GM19468 (cell line): ENCODE results near the gene TMEM184C.

Experiments
- ATAC-seq: cut with Tn5 transposase; IDR thresholded peaks from one replicate; pipeline ENCODE4 v1.9.1; 2021; ENCODE audit warnings: mild to moderate bottlenecking, moderate library complexity, moderate number of reproducible peaks; ENCODE audit not compliant: unreplicated experiment; ENCODE audit errors: extremely low read depth

TMEM184C gene

DNA sequence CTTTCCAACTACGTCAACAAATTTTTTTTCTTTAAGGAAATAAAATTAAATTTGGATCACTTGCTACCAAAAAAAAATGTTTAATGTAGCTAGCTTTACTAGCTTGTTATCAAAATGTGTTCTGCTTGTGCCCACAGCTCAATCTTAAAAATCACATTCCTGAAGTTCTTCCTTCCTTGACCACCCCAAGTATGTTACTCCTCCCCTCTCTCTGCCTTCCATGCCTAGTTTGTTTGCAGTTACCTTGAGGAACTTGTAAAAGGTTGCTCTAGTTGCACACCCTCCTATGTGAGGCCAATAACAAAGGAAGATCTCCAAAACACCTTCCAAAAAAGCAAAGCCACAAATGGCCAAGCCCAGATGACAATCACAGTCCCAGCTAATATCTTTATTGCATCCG is 19.6 kb upstream of the TMEM184C start:
- ATAC-seq = no peak

DNA sequence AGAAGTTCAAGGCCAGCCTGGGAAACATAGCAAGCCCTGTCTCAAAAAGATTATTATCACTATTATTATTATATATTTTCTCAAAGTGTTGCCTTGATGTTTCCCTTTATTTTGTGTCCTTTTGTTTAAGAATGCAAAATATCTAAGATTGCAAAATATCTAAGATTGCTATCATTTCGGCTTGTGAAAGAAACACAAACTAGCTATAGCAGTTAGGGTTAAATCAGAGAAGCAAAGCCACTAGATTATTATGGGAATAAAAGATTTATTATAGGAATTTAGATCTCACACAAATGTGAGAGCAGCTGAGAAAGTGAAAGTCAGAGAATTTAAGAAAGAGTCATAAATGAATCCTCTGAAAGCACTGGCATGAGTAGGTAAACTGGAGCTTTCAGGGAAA is 18.0 kb upstream of the TMEM184C start:
- ATAC-seq = no peak

DNA sequence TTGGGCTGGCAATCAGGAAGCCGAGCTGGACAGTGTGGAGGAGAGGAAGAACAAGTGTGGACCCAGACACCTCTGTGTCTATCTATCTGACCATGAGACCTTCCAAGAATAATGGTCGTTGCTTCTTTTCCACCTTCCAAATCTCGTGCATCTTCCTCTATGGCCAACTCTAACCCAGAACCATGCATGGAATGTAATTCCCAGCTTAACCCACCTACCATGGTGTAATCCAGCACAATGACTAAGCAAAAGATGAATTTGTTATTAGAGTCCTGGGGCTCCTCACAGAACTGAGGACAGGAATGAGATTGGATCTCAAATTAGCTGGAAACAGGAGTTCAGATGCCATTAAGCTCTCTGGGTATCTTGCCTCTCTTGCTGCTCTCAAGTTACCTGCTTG is 17.4 kb upstream of the TMEM184C start:
- ATAC-seq = no peak

DNA sequence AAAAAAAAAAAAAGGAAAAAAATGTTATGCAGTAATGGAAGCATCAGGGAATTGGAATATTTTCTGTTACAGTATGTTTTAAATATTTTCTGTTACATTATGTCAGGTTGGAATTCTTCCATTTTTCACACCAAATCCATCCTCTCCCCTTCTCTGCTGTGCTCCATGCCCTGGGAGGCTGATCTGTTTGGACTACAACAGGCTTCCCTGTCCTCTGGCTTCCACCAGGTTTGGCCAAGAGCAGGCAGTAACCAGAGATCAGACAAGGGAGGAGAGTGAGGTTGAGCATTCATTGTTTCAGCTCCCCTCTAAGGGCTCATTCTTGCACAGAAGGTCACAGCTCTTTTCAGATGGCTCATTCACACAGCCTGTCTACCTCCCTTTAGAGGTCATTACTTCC is 11.7 kb upstream of the TMEM184C start:
- no peak for ATAC-seq

DNA sequence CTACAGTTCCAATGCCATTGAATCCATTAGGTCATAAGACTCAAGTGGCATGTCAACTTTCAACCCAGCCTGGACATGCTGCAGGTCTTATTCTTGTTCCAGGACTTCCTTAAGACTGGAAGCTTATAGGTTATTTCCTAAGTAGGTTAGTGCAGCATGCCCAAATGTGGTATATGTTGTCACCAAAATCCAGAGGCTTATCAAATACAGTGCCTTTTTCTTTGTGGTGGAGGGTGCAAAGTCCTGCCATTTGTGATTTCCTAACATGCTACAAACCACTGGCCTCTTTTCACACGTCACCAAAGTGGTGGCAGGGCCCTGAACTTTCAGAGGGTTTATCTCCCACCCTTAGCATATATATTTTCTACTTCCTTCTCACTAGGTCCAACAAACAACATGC is 9.7 kb upstream of the TMEM184C start:
- ATAC-seq = no peak

DNA sequence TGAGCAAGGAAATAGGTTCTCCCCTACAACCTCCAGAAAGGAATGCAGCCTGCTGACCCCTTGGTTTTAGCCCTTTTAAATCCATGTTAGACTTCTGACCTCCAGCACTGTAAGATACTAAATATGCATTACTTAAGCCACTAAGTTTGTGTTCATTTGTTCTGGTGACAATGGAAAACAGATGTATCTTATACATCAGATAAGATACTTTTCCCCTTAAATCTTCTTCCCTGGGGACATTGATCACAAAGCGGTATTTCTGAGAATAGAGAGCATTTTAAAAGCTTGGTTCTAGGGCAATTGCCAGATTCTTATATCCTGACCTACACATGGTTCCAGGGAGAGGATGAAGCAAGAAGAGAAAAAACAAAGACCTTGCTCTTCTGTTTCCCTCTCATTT is 6.5 kb upstream of the TMEM184C start:
- ATAC-seq = no peak

DNA sequence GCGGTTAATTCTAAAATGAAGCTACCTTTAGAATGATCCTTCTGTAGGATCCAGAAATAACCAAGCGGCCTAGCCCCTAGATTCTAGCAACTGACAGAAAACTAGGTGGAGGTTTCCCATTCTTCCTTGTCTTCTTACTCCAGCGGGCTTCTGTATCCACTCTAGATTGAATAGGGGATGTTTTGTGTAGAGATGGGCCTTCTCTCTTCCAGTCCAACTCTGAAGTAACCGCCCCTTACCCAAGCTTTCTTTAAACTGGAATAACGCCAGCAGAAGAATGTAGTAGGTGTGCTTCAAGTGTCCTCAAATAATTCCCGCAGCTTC is 386 bp upstream of the TMEM184C start:
- no peak for ATAC-seq

DNA sequence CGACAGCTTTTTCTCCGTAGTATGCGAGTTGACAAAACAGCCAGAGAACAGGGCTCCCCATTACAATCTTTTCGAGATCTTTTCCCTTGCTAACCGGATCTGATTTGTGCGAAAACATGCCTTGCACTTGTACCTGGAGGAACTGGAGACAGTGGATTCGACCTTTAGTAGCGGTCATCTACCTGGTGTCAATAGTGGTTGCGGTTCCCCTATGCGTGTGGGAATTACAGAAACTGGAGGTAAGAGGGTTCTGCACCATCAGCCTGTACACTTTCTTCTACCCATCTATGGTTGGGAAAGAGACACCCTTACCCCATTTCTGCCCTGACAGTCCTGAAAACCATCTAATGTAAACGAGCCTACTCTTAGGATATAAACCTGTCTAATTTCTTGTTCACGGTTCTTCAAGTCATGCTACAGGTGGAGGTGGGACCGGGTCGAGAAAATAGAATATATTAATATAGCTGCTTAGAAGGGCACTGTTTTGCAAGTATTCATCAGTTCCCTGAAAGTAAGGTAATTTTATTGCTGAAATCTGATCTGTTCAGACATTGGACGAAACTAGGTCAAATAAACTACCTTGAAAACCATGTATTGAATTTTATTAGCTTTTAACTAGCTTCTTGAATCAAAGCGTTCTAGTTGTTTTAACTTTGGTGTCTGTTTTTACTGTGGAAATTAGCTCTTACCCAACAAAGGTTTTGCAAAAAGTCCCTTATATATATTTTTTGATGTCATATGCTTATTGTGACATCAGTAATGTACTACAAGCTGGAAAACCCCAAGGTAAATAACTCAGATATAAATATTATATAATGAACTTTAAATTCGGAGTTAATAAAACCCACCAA is 869 bp downstream of the TMEM184C start:
- no peak for ATAC-seq

DNA sequence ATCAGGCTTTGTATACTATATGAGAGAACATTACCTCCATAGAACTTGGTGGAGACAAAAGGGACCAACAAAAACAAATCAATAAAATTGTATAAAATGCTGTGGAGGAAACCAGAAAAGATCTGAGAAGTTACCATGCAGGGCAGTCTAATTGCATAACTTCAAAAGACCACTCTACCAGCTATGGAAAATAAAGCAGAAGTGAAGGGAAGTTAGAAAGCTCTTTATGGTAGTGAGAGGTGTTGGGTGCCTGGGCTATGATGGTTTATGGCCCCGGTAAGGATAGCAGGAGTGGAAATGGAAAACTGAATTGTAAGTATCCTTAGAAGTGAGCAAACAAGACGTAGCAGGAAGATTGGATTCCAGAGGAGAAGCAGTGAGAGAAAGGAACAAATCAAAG is 3.1 kb downstream of the TMEM184C start:
- no peak for ATAC-seq

DNA sequence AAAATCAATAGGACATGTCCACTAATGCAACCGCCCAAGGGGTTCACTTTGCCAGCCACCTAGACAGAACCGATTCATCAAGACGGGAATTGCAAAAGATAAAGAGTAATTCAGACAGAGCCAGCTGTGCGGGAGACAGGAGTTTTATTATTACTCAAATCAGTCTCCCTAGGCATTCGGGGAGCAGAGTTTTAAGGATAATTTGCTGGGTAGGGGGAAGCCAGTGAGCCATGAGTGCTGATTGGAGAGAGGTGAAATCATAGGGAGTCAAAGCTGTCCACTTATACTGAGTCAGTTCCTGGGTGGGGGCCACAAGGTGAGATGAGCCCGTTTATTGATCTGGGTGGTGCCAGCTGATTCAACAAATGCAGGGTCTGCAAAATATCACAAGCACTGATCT is 8.5 kb downstream of the TMEM184C start:
- no peak for ATAC-seq

DNA sequence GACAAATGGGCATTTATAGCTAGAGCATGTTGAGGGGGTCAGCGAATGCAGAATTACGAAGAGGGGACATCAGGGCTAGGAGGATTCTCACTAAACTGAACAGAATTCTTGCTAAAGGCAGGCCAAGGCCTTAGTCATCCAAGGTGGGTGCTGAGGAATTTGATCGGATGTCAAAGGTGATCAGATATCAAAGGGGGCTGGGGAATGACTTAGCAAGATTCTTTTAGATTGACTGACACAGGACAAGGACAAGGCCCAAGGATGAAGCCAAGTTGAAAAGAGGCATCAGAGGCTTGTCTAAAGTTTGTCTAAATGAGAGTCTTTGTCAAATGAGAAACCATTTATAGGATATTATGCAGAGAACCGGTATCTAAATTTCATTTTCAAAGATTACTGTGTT is 9.7 kb downstream of the TMEM184C start:
- ATAC-seq = no peak

DNA sequence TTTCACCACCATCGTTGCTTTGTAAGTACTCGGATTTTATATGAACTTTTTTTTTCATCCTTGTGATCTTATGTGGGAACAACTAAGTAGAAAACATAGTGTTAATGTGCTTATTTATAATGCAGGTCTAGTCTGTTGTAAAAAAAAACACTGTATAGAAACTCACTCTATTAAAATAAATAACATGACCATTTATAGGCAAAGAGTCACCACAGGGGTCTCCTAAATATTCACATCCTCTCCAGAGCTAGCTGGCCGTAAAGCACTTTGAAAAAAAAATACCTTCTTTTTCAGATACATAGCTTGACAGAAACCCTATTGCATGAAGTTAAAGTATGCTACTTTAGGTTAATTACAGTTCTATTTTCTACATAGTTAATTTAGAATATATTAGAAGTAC is 11.2 kb downstream of the TMEM184C start:
- no peak for ATAC-seq

DNA sequence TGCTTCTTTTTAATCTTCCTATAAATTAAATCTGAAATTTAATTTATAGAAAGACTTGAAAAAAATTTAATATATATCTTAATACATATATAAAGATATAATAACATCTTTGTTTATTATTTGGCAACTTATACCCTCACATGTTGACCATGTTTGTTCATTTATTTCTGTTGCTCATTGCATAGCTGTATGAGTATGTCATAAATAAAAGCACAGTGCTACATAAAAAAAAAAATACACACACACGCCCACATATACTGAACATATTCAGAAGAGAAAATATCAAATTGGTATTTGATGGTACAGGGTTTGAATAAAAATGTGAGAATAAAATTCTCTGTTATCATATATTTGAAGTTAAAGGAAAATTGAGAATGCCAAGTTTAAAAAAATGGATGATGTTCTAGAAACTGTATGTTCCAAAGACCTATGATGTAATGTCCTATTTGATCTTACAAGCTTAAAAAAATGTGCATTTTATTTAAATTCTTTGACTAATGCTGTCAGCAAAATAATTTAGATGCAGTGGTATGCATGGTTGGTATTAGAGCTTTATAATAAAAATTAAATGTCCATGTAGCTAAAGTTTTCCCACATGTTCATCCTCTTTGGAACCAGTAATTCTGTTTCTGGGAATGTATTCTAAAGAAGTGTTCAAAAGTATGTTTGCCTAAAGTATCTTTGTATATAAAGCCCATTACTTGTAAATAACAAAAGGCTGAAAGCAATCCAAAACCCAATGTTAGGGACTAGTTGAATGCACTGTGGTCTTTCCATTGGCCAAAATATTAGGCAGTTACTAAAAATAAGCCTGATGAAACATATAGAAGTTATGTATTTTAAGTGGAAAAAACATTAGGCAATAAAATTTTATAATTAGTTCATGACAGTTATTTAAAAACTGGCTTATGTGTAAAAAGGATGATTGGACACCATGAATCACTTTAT is 12.9 kb downstream of the TMEM184C start:
- no peak for ATAC-seq

DNA sequence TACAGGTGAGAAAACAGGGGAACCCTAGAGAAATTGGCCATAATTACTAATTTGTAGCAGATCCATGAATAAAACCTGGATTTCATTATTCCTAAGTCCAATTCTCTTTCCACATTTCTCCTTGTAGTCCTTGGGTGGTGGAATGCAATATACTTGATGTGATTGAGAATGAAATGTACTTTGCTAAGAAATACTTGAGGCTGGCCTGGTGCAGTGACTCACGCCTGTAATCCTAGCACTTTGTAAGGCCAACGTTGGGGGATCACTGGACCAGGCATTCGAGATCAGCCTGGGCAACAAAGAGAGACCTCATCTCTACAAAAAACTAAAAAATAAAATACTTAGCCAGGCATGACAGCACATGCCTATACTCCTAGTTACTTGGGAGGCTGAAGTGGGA is 15.9 kb downstream of the TMEM184C start:
- no peak for ATAC-seq

DNA sequence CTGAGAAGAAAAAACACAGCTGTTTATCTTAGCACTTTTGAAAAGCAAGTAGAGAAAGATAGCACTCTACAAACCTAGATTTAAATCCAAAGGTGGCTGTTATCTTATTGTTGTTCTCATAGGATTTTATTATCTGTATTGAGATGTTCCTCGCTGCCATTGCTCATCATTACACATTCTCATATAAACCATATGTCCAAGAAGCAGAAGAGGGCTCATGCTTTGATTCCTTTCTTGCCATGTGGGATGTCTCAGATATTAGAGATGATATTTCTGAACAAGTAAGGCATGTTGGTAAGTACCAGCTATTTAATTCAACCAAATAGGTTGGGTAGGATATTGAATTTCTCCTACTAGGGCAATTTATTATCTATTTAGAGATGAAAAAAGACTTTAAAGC is 16.4 kb downstream of the TMEM184C start:
- ATAC-seq = no peak

DNA sequence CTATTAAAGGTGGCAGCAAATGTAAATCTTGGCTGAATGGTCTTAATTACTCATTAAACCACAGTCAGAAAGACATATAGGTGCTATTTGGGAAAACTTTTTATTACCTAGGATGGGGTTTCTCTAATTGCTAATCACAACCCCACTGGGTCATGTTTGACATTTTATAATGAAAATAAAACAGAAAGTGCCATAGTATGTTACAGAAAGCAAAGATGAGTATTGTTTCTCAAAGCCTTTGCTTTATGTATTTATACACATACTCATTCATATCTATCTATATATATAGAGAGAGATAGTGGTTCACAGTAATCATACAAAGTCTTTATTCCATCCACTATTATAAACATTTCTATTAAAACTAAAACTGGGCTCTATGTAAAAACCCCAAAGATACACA is 18.2 kb downstream of the TMEM184C start:
- no peak for ATAC-seq

DNA sequence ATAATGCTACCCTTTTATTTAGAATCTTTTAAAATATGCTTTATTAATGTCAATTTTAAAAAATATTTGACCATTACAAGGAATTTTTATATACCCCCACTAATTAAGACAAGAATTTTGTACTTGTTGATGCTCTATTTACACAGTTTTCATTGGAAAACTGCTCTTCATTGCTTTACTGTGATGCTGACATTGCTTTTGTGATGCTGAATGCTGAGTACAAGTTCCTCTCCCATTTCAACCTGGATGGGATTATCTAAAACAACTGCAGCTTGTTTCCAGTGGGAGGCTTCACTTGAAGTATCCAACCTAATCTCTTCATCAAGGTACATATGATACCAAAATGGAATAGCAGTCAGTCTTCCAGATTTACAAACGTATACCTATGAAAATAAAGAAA is 21.2 kb downstream of the TMEM184C start:
- ATAC-seq = no peak

DNA sequence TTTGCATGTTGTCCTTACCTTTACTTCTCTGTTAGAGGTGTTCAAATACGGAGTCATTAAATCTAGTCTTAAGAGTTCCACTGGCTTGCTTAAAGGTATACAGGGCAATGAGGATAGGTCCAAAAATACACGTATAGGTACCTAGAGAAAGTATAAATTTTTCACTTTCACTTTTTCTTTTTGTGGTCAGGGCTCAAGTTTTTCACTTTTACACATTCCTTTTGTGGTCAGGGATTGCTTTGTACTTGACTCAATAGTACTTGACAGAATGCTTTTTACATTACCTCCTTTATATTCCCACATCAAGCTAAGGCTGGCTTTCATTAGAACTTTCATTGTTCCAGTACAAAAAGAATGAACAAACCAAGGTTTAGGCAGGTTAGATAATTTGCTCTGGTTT is 21.7 kb downstream of the TMEM184C start:
- no peak for ATAC-seq

DNA sequence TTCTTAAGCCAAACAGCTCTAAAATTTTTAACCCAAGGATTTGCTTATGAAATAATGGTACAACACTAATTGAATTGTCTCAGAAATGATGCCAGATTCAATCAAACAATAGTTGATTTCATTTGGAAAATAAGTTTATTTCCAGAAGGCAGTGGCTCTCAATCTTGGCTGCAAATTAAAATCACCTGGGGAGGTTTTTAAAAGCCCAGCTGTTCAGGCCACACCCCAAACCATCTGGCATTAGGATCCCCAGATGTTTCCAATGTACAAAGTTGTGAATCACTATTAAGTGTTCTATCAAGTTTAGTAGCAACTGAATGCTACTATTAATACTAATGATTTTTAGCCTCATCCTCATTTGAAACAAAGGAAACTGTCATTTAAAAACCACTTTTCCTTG is 22.2 kb downstream of the TMEM184C start:
- ATAC-seq = no peak

DNA sequence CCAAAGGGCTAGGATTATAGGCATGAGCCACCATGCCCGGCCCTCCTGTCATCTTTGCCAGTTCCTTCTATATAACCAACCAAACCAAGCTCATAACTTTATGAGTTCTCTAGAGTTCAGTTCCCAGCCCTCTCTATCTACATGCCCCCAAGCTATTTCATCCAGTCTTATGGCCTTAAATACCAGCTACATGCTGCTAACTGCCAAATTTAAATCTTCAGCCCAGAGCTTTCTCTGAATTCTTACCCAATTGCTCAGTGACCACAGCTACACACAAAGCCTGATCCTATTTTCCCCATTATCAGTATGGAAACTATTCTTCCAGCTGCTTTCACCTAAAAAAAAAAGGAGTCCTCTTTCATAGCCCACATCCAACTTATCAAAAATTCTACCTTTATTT is 23.1 kb downstream of the TMEM184C start:
- ATAC-seq = no peak

DNA sequence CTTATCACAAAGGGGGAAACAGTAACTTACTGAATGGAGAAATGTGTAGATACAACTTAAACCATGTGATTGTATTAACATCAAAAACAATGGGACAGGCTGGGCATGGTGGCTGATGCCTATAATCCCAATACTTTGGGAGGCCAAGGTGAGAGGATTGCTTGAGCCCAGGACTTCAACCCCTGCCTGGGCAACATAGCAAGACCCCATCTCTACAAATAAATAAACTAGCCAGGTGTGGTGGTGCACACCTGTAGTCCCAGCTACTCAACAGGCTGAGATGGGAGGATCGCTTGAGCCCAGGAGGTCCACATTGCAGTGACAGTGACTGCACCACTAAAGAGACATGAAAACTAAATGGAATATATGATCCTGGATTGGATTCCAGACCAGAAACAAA is 26.4 kb downstream of the TMEM184C start:
- ATAC-seq = no peak

DNA sequence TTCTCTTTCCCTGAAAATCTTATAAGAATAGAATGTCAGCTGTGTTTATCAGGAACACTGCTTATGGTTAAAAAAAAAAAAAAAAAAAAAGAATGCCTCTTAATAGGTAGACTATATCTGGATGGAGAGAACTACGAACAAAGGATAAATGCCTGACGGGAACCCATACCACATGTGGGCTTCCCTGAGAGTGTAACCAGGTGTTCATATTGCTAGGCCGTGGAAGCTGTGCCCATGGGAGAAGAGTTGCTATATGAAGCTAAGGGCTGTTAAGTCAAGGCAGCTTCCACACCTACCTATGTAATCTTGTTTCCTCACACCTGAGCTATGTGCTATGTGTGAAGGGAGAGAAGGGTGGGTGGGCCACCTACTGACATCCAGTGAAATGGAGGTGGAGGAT is 27.3 kb downstream of the TMEM184C start:
- no peak for ATAC-seq
